Stimulated activated naive CD8-positive, alpha-beta T cell treated with anti-CD3 and anti-CD28 coated beads, Interleukin-15, Interleukin-2, amounts not matched to agents 100 ng/mL and 50 ng/mL, for 24 hours (primary cell): ENCODE data around the gene MLN.

Experiments used
- H3K27ac Mint-ChIP-seq: one replicate; pipeline ENCODE4 v1.8.0; 2021; ENCODE audit warnings: mild to moderate bottlenecking, mixed read lengths
- H3K27me3 Mint-ChIP-seq: one replicate; pipeline ENCODE4 v1.8.0; 2021; ENCODE audit warnings: mixed read lengths
- H3K36me3 Mint-ChIP-seq: one replicate; pipeline ENCODE4 v1.8.0; 2021; ENCODE audit warnings: low read depth, mixed read lengths
- H3K4me1 Mint-ChIP-seq: one replicate; pipeline ENCODE4 v1.8.0; 2021; ENCODE audit warnings: low read depth, mixed read lengths
- H3K4me3 Mint-ChIP-seq: one replicate; pipeline ENCODE4 v1.8.0; 2021; ENCODE audit warnings: mild to moderate bottlenecking, mixed read lengths
- H3K9me3 Mint-ChIP-seq: one replicate; pipeline ENCODE4 v1.8.0; 2021; ENCODE audit warnings: mixed read lengths

MLN gene

DNA sequence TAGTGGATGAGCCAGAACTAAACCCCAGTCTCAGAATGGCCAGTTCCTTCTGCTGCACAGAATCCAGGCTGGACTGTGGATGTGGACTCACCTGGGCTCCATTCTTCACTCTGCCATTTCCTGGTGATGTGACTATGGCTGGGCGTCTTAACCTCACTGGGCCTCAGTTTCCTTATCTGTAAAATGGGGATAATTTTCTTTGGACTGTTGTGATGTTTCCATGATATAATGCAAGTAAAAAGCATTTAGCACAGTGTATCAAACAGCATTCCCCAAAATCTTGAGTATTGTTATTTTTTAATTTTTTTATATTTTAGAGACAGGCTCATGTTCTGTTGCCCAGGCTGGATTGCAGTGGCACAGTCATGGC is 51.2 kb downstream of the MLN start:
- Mint-ChIP-seq H3K27ac (no peak overlapping the region), H3K4me3 (no peak overlapping the region), H3K27me3 (no peaks in the 10 kb centered on the region), H3K36me3 (no peaks in the 10 kb centered on the region), H3K9me3 (no peaks in the 10 kb centered on the region), H3K4me1 (no peaks in the 10 kb centered on the region)

DNA sequence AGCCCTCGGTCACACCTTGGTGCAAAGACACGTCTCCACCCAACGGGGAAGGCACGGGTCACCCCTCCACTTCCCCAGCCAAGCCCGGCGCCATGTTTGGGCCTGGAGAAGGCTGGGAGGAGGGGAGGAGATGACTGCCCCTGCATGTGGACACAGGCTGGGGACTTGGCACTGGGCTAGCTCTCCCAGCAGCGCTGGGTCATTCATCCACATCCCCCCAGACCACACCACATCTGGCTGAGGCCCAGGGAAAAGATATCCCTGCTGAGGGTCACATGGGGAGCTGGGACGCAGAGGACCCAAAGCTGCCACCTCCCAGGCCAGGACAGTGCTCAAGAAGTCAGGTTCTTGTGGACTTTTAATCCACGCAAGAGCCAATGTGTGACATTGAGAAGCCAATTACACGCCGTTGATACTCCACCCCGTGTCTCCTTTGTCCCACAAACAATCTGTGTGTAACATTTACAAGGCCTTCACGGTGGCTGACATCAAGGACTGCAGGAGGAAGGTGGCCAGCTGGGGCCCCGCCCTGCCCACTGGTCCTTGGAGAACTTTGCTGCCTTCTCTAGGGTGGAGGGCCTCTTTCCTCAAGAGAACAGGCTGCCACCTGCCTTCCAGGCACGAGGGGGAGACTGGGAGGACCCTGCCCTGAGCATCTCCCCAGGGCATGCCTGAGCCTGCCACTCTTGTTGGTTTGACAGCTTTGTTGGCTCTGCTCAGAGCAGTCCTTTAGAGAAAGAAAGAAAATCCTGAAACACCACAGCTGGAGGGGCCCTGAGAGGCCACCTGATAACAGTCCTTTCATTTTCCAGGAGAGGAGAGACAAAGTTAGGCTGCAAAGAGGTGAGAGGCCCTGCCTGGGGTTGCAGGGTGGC is 51.8 kb downstream of the MLN start:
- no peaks in the 10 kb centered on the region for H3K27me3 Mint-ChIP-seq
- no peaks in the 10 kb centered on the region for H3K4me1 Mint-ChIP-seq
- no peak overlapping the region for H3K27ac Mint-ChIP-seq
- H3K4me3 Mint-ChIP-seq: no peak overlapping the region
- H3K9me3 Mint-ChIP-seq: no peaks in the 10 kb centered on the region
- H3K36me3 Mint-ChIP-seq: no peaks in the 10 kb centered on the region

DNA sequence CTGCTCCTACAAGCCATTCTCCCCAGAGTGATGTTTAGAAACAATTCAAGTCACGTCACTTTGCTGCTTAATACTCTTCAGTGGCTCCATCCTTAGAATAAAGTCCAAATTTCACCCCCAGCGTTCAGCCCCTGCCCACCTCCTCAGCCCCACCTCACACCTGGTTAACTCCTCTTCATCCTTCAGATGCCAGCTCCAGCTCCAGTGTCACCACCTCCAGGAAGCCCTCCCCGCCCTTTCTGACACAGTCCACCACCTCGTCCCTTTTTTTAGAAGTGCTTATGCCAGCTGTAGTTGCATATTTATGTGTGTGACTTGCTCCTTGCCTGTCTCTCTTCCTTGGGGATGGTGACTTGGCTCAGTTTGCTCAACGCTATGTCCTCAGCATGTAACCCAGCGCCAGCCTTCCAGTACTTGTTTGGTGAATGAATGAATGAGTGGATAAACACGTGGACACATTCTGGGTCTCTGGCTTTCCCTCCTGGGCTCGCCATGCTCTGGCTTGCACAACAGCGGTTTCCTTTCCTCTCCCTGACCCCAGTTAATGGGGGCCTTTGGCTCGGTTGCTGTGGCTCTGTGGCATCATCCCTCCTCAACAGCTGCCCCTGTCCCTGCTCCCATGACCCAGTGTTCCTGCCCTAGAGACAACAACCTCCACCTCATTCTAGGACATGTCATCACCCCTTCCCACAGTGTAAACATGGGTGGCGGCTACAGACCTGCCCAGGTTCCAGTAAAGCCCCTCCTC is 53.4 kb downstream of the MLN start:
- Mint-ChIP-seq H3K4me3 (no peak overlapping the region), H3K27ac (no peak overlapping the region), H3K4me1 (no peaks in the 10 kb centered on the region), H3K9me3 (no peaks in the 10 kb centered on the region), H3K27me3 (no peaks in the 10 kb centered on the region), H3K36me3 (no peaks in the 10 kb centered on the region)

DNA sequence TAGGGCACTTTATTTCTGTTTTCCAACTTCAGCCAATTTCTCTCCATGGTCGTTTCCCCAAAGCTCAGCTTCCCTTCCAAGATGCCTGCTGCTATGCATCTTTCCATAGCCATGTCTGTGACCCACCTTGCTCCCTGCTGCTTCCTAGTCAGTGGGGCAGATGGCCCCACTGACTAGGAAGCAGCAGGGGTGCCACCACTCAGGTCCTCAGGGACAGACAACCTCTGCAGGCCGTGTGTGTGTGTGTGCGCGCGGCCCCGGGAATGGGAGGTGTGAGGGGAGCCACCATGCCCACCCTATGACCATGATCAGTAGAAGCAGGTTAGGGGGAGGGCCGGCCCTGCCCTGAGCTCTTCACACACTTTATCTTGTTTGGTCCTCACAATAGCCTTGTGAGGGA is 54.4 kb downstream of the MLN start:
- Mint-ChIP-seq H3K27me3 (no peaks in the 10 kb centered on the region), H3K9me3 (no peaks in the 10 kb centered on the region), H3K4me3 (no peak overlapping the region), H3K27ac (no peak overlapping the region), H3K36me3 (no peaks in the 10 kb centered on the region), H3K4me1 (no peaks in the 10 kb centered on the region)

DNA sequence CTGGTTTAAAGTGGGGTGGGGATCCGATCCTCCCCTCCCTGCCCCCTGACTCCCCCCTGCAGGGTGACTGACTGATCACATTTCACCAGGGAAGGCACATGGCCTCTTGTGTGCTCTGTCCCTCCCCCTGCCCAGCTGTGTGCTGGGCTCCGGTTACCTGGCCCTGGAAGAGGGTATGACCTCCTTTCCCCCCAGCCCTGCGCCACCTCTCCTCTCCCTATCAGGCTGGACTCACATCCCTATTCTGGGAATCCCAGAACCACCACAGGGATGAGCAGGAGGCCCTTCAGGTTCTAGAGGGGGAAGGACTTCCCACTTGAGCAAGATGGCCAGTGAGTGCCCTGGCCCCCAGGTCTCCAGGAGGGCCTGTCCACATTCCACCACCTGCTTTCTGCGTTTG is 55.0 kb downstream of the MLN start:
- Mint-ChIP-seq H3K36me3 (no peaks in the 10 kb centered on the region), H3K4me3 (no peak overlapping the region), H3K9me3 (no peaks in the 10 kb centered on the region), H3K27me3 (no peaks in the 10 kb centered on the region), H3K4me1 (peaks cover 3% of the 10 kb centered on the region), H3K27ac (no peak overlapping the region)

DNA sequence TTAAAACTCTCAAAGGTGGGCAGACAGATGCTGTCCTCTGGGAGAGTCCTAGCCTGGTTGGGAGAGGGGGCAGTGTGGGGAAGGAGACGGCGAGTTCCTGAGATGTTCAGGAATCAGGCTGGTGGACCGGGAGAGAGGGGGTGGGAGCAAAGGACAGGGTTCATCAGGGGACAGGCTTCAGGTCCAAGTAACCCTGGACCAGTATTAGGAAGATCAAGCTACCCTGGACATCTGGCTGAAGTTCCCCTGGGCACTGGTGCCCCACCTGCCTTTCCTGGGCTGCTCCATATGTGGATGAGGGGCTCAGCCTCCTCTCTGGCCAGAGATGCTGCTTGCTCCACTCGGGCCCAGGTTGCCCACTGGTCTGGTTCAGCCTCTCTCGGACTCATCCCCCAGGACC is 56.0 kb downstream of the MLN start:
- H3K36me3 Mint-ChIP-seq: no peaks in the 10 kb centered on the region
- H3K4me1 Mint-ChIP-seq: peaks cover 3% of the 10 kb centered on the region

DNA sequence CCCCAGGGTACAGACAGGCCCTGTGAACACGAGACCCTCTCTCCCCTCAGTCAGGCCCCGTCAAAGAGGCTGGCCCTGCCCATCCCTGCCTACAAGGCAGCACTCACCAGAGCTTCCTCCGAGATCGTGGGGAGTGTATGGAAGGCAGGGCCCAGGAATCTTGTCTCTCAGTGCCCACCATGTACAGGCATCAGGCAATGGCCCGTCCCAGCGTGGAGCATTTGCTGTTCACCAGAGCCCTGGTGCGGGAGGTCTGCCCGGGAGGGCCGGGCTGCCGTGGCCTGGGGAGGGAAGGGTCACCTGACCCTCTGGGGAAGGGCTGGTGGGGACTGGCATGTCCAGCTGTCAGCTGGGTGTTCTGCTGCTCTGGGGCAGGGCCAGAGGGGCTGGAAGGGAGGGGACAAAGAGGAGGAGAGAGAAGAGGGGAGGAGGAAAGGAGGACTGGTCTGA is 57.1 kb downstream of the MLN start, which contains the start of gene IP6K3:
IP6K3 (minus strand) TSS at position 255 of the 450 bp plus-strand sequence. CDS start 11,429 bp downstream, outside the sequence.
- no peaks in the 10 kb centered on the region for H3K27me3 Mint-ChIP-seq
- H3K4me1 Mint-ChIP-seq: peaks cover 3% of the 10 kb centered on the region
- no peaks in the 10 kb centered on the region for H3K36me3 Mint-ChIP-seq
- no peak within 1 kb of the TSS for H3K27ac Mint-ChIP-seq
- no peaks in the 10 kb centered on the region for H3K9me3 Mint-ChIP-seq
- H3K4me3 Mint-ChIP-seq: no peak within 1 kb of the TSS

More for the DNA sequence above, 56.0 kb downstream of the MLN start:
- no peak overlapping the region for H3K4me3 Mint-ChIP-seq
- H3K27me3 Mint-ChIP-seq: no peaks in the 10 kb centered on the region
- H3K27ac Mint-ChIP-seq: no peak overlapping the region
- no peaks in the 10 kb centered on the region for H3K9me3 Mint-ChIP-seq

DNA sequence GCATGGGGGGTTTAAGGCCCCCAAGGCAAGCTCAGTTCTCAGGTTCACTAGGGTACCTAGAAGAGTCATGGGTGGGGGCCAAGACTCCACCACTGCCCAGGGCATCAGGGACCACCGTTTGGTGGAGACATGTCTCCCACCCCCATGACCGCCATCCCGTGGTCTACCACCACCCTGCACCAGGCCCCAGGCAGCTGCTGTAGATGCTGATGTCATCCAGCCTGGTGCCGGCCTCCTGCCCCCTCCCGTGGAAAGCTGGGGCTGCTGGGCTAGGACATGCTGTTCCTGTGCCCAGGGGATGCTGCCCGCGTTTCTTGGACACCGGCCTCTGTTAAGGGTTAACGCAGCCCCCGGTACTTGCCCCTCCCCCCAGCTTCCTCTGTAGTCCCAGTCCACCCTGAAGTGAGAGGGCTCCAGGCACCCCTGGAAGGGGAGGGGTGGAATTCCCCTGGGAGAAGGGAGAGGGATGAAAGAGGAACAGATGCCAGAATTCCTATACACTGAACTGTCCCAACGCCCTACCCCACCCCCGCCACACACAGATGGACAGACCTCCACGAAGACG is 57.7 kb downstream of the MLN start:
- Mint-ChIP-seq H3K4me3 (no peak overlapping the region), H3K27me3 (no peaks in the 10 kb centered on the region), H3K4me1 (peaks cover 3% of the 10 kb centered on the region), H3K27ac (no peak overlapping the region), H3K36me3 (no peaks in the 10 kb centered on the region), H3K9me3 (no peaks in the 10 kb centered on the region)

DNA sequence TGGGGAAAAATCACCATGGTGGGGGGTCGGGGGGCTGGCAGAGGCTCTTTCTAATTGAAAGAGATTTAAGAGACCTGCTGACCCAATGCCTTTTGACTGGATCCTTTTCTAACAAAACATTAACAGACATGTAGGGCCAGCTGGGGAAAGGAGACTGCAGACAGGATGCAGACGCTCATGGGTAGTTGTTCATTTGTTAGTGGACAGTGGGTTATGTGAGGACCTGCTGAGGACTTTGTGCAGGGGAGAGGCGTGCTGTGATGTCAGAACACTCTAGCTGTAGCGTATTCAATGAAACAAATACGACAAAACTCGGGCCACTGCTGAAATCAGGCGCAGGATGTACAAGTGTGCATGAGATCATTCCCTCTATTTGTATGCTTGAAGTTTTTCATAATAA is 58.3 kb downstream of the MLN start:
- no peaks in the 10 kb centered on the region for H3K27me3 Mint-ChIP-seq
- H3K4me1 Mint-ChIP-seq: peaks cover 3% of the 10 kb centered on the region
- no peaks in the 10 kb centered on the region for H3K36me3 Mint-ChIP-seq
- H3K4me3 Mint-ChIP-seq: no peak overlapping the region
- H3K9me3 Mint-ChIP-seq: no peaks in the 10 kb centered on the region
- H3K27ac Mint-ChIP-seq: no peak overlapping the region

DNA sequence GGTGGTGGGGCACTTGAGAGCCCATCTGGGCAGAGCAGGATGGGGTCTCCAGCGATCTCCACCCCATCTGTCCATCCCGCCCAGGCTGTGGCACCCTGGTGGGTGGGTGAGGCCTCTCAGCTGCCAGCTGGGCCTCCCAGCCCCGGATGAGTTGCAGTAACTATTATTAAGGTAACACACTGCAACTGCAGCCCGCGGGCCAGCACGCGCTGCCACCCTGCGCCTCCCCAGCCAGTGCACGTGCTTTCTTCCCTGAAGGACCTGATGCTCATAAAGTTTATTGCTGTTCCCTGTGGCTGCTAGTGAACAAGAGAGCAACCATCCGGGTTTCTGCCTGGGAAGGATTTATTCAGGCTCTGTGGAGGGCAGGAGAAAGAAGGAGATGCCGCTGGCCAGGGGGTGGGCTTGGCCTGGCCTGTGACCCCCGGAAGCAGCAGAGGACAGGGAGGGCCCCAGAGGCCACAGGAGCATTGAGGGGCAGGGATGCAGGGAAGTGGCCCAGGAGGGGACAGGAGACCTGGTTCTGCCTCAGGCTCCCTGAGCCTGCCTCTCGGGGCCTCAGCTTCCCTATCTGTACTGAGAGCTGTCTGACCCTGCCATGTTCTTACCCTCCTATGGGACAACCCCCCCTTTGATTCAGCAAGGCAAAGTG is 58.8 kb downstream of the MLN start:
- no peaks in the 10 kb centered on the region for H3K27me3 Mint-ChIP-seq
- no peak overlapping the region for H3K4me3 Mint-ChIP-seq
- no peak overlapping the region for H3K27ac Mint-ChIP-seq
- H3K4me1 Mint-ChIP-seq: peaks cover 3% of the 10 kb centered on the region
- H3K9me3 Mint-ChIP-seq: no peaks in the 10 kb centered on the region
- H3K36me3 Mint-ChIP-seq: no peaks in the 10 kb centered on the region
